A549 (cell line): Measurements from ENCODE around the gene VDR. TPM values are rescaled to one million over a fixed set of nuclear protein-coding genes. Genes with fewer than 3 reads are reported as not detected.

Experiments used
- ATAC-seq, 2 experiments: fragments of 200-7000 bp in 1 of 2; fragments of >200 bp in 1 of 2; cut with Nextera tagmentation in 1 of 2; cut with Tn5 transposase in 1 of 2; 3 replicates each; pipeline versions ENCODE4 v1.8.0 to v1.9.1; 2018 to 2020; ENCODE audit warnings: mild to moderate bottlenecking in 1 of 2, moderate library complexity in 1 of 2
- CTCF ChIA-PET: fragments of 300-600 bp; sonication (Branson Sonifier 250); formaldehyde crosslinking; extraction: SDS; loops from one replicate; lab custom pipeline; 2021; ENCODE audit warnings: antibody characterized with exemption, inconsistent platforms; lab: Yijun Ruan, JAX
- POLR2A ChIA-PET: fragments of 350-600 bp; formaldehyde crosslinking; extraction: SDS; loops from one replicate; lab custom pipeline; 2021; ENCODE audit warnings: antibody characterized with exemption, inconsistent platforms; lab: Yijun Ruan, JAX
- DNase-seq, 2 experiments: peaks; one replicate each; pipeline versions ENCODE4 v3.0.0 to v3.0.0-alpha.2; 2011 to 2016; ENCODE audit warnings: low read depth in 1 of 2, low spot score in 1 of 2
- FAIRE-seq: peaks from 2 replicates; lab custom pipeline; 2011; peaks lifted over from hg19 to GRCh38; lab: Jason Lieb, UNC
- H3K27ac ChIP-seq, 2 experiments: fragments of >200 bp; sonication (Bioruptor Twin); formaldehyde crosslinking; 3 replicates each; pipeline ENCODE4 v1.5.1; 2016 to 2017
- H3K4me1 ChIP-seq: fragments of >200 bp; sonication (Bioruptor Twin); formaldehyde crosslinking; 3 replicates; pipeline ENCODE4 v1.6.1; 2016
- H3K4me2 ChIP-seq: fragments of >200 bp; sonication (Bioruptor Twin); formaldehyde crosslinking; 3 replicates; pipeline ENCODE4 v1.6.1; 2016
- H3K4me3 ChIP-seq: fragments of >200 bp; sonication (Bioruptor Twin); formaldehyde crosslinking; 3 replicates; pipeline ENCODE4 v1.5.1; 2016
- H3K9me3 ChIP-seq: fragments of >200 bp; sonication (Bioruptor Twin); formaldehyde crosslinking; 3 replicates; pipeline ENCODE4 v1.6.1; 2016
- BCL3 ChIP-seq: fragments of >200 bp; sonication (Bioruptor Twin); formaldehyde crosslinking; IDR thresholded peaks from 3 replicates; pipeline ENCODE4 v1.6.1; 2016
- BHLHE40 ChIP-seq: IDR thresholded peaks from 2 replicates; pipeline ENCODE4 v1.6.1; 2012; ENCODE audit warnings: low read depth, low read length, inconsistent platforms
- CBX8 ChIP-seq: fragments of 200-600 bp; sonication (generic); IDR thresholded peaks from 2 replicates; pipeline ENCODE4 v1.6.1; 2016
- CEBPB ChIP-seq, 2 experiments: fragments of >200 bp in 1 of 2; sonication (Bioruptor Twin) in 1 of 2; formaldehyde crosslinking in 1 of 2; IDR thresholded peaks; 2 replicates each; pipeline ENCODE4 v1.6.1; 2012 to 2016
- CHD2 ChIP-seq: fragments of 150-350 bp; IDR thresholded peaks from 2 replicates; pipeline ENCODE4 v1.6.1; 2014; ENCODE audit warnings: low read length; ENCODE audit not compliant: partially characterized antibody
- E2F6 ChIP-seq: IDR thresholded peaks from 2 replicates; pipeline ENCODE4 v1.6.1; 2012; ENCODE audit warnings: low read depth, borderline replicate concordance
- EHF ChIP-seq: fragments of 250-450 bp; sonication (Bioruptor Pico); IDR thresholded peaks from 2 replicates; pipeline ENCODE4 v1.5.0; 2020; ENCODE audit warnings: mild to moderate bottlenecking
- EHMT2 ChIP-seq: fragments of 200-600 bp; sonication (generic); IDR thresholded peaks from 2 replicates; pipeline ENCODE4 v1.6.1; 2016; ENCODE audit warnings: antibody characterized with exemption, low read depth, mild to moderate bottlenecking, moderate library complexity
- ELK1 ChIP-seq: fragments of 150-350 bp; IDR thresholded peaks from 2 replicates; pipeline ENCODE4 v1.6.1; 2014; ENCODE audit warnings: low read depth, mild to moderate bottlenecking, low read length
- EP300 ChIP-seq, 2 experiments: fragments of >200 bp; sonication (Bioruptor Twin); formaldehyde crosslinking; IDR thresholded peaks; 2 replicates in 1 of 2; 3 replicates in 1 of 2; pipeline ENCODE4 v1.6.1; 2016 to 2017
- FOXS1 ChIP-seq: fragments of 250-450 bp; sonication (Bioruptor Pico); IDR thresholded peaks from 2 replicates; pipeline ENCODE4 v1.5.0; 2020; ENCODE audit warnings: mild to moderate bottlenecking, moderate library complexity
- GATA3 ChIP-seq: IDR thresholded peaks from 2 replicates; pipeline ENCODE4 v1.6.1; 2012; ENCODE audit warnings: borderline replicate concordance
- HDAC2 ChIP-seq: fragments of 200-600 bp; sonication (generic); IDR thresholded peaks from 2 replicates; pipeline ENCODE4 v1.6.1; 2016
- HEYL ChIP-seq: fragments of 250-450 bp; sonication (Bioruptor Pico); IDR thresholded peaks from 2 replicates; pipeline ENCODE4 v1.8.0; 2021; ENCODE audit warnings: mild to moderate bottlenecking, moderate library complexity
- HOXA7 ChIP-seq: fragments of 250-450 bp; sonication (Bioruptor Pico); IDR thresholded peaks from 2 replicates; pipeline ENCODE4 v1.5.0; 2020; ENCODE audit warnings: mild to moderate bottlenecking, moderate library complexity
- HOXB13 ChIP-seq: fragments of 250-450 bp; sonication (Bioruptor Pico); IDR thresholded peaks from 2 replicates; pipeline ENCODE4 v1.5.0; 2020; ENCODE audit warnings: low read depth, mild to moderate bottlenecking, moderate library complexity
- HOXB5 ChIP-seq: fragments of 250-450 bp; sonication (Bioruptor Pico); IDR thresholded peaks from 2 replicates; pipeline ENCODE4 v1.5.0; 2020; ENCODE audit warnings: mild to moderate bottlenecking, moderate library complexity
- JUN ChIP-seq, 2 experiments: fragments of >200 bp; sonication (Bioruptor Twin); formaldehyde crosslinking; IDR thresholded peaks; 2 replicates in 1 of 2; 3 replicates in 1 of 2; pipeline ENCODE4 v1.6.1; 2016 to 2017
- MAX ChIP-seq: IDR thresholded peaks from 2 replicates; pipeline ENCODE4 v1.6.1; 2012
- MAZ ChIP-seq: fragments of 150-350 bp; IDR thresholded peaks from 2 replicates; pipeline ENCODE4 v1.6.1; 2014; ENCODE audit warnings: antibody characterized with exemption, low read depth, low read length, borderline replicate concordance
- MYC ChIP-seq: IDR thresholded peaks from 2 replicates; pipeline ENCODE4 v1.6.1; 2012; ENCODE audit warnings: mild to moderate bottlenecking, inconsistent platforms, low read length, improper control_type of control experiment, borderline replicate concordance
- PHF8 ChIP-seq: fragments of 200-600 bp; sonication (generic); IDR thresholded peaks from 2 replicates; pipeline ENCODE4 v1.6.1; 2016; ENCODE audit warnings: low read depth, mild to moderate bottlenecking, antibody characterized with exemption, moderate library complexity, borderline replicate concordance
- POLR2A ChIP-seq: IDR thresholded peaks from 2 replicates; pipeline ENCODE4 v1.6.1; 2012; ENCODE audit warnings: mild to moderate bottlenecking, low read length
- POLR2AphosphoS2 ChIP-seq: conservative IDR thresholded peaks from 2 replicates; pipeline ENCODE4 v1.6.1; 2012; ENCODE audit warnings: low read length, improper control_type of control experiment, inconsistent platforms
- RCOR1 ChIP-seq: fragments of 150-350 bp; IDR thresholded peaks from 2 replicates; pipeline ENCODE4 v1.6.1; 2014; ENCODE audit warnings: antibody characterized with exemption, low read length, low read depth
- REST ChIP-seq: fragments of 200-600 bp; sonication (generic); IDR thresholded peaks from 2 replicates; pipeline ENCODE4 v1.6.1; 2016; ENCODE audit warnings: antibody characterized with exemption, mild to moderate bottlenecking, moderate library complexity
- RNF2 ChIP-seq: fragments of 200-600 bp; sonication (generic); IDR thresholded peaks from 2 replicates; pipeline ENCODE4 v1.6.1; 2016; ENCODE audit warnings: low read depth, mild to moderate bottlenecking, antibody characterized with exemption, moderate library complexity, borderline replicate concordance
- SREBF2 ChIP-seq: fragments of 450-650 bp; IDR thresholded peaks from 2 replicates; pipeline ENCODE4 v1.6.1; 2014; ENCODE audit warnings: mild to moderate bottlenecking, moderate library complexity
- ZFP36 ChIP-seq: fragments of 450-650 bp; IDR thresholded peaks from 2 replicates; pipeline ENCODE4 v1.6.1; 2014; ENCODE audit warnings: borderline replicate concordance; ENCODE audit not compliant: partially characterized antibody
- ZNF302 ChIP-seq: fragments of 250-450 bp; sonication (Bioruptor Pico); IDR thresholded peaks from 2 replicates; pipeline ENCODE4 v1.9.0; 2021; ENCODE audit warnings: inconsistent platforms, mild to moderate bottlenecking, moderate library complexity
- WGBS: methylation state at CpG from one replicate; pipeline ENCODE4 v1.1.6; 2017; ENCODE audit errors: missing lambda C conversion rate; 5-methylcytosine and 5-hydroxymethylcytosine counted together
- polyA plus RNA-seq, 4 experiments: library from polyadenylated mRNA; depleted of rRNA in 3 of 4; stranded (reverse); fragments of >200 nt; fragmentation: RNase III in 1 of 4; extraction: RNeasy Plus Mini Kit Qiagen cat#74134 plus additional on column Dnase treatment in 1 of 4; gene quantifications; 2 replicates in 3 of 4; 3 replicates in 1 of 4; pipeline ENCODE4 v1.2.3, GENCODE V29; 2011 to 2017

Gene VDR
- polyA plus RNA-seq, 2 of the 4 experiments (the other 2 are of a cell fraction) = 1.9 to 2.1 TPM

GRCh38 chr12:47939009-47939601, 34.3 kb upstream of the VDR start:
- ChIA-PET CTCF (interaction anchor here (0.8 to 4.1 kb wide), 5 partner anchors 8 to 679 kb away, joined by 3 to 12 read pairs (median 4); partner anchors contain the start of gene VDR), POLR2A (no interaction called here)
- WGBS = 62% methylated on average over 6 of the region's 6 CpGs
- H3K9me3 ChIP-seq = no peaks in the 10 kb centered on the region
- no peak for DNase-seq
- H3K4me2 ChIP-seq = no peak overlapping the region
- no peak overlapping the region for H3K27ac ChIP-seq
- H3K4me3 ChIP-seq = no peak overlapping the region
- no peaks in the 10 kb centered on the region for H3K4me1 ChIP-seq
- FAIRE-seq = no peak
- no peak for ATAC-seq
- TF ChIP-seq POLR2A (no peak), MAX (no peak), ZNF302 (CRISPR knock-in tag) (no peak), RNF2 (no peak), EHF (CRISPR knock-in tag) (no peak), MAZ (no peak), GATA3 (no peak), BCL3 (no peak), POLR2AphosphoS2 (no peak), BHLHE40 (no peak), HOXB5 (CRISPR knock-in tag) (no peak), HEYL (CRISPR knock-in tag) (no peak), RCOR1 (no peak), HOXB13 (CRISPR knock-in tag) (no peak), EP300 (IDR thresholded peaks at IDR 0.05) (no peak), MYC (no peak), CHD2 (no peak), CEBPB (IDR thresholded peaks at IDR 0.05) (no peak), HDAC2 (no peak)
- TF ChIP-seq, all 56 proteins: peak for 0

GRCh38 chr12:47938594-47938993, 33.8 kb upstream of the VDR start:
- TF ChIP-seq E2F6 (no peak), CEBPB (IDR thresholded peaks at IDR 0.05) (no peak), BHLHE40 (no peak), FOXS1 (CRISPR knock-in tag) (no peak), ELK1 (no peak), JUN (IDR thresholded peaks at IDR 0.05) (no peak), ZFP36 (no peak), SREBF2 (no peak), HOXA7 (no peak), PHF8 (no peak), CHD2 (no peak), EHMT2 (no peak), CBX8 (no peak), REST (no peak), HOXB5 (CRISPR knock-in tag) (no peak)
- H3K9me3 ChIP-seq = no peaks in the 10 kb centered on the region
- no peak for DNase-seq
- ChIA-PET POLR2A (no interaction called here), CTCF (interaction anchor here (0.6 to 4.1 kb wide), 6 partner anchors 9 to 681 kb away, joined by 3 to 12 read pairs (median 4); partner anchors contain the start of gene VDR)
- FAIRE-seq = no peak
- H3K4me2 ChIP-seq = no peak overlapping the region
- no peak overlapping the region for H3K4me3 ChIP-seq
- no peak overlapping the region for H3K27ac ChIP-seq
- ATAC-seq = no peak
- 90% methylated on average over 4 of the region's 4 CpGs for WGBS
- H3K4me1 ChIP-seq = no peaks in the 10 kb centered on the region
